IPS-20b (cell line): ENCODE measurements around the gene CAMK2N2.

Experiments used
- H3K27ac ChIP-seq: one replicate; pipeline ENCODE4 v1.5.1; 2013; ENCODE audit warnings: low read length
- H3K27me3 ChIP-seq: 2 replicates; pipeline ENCODE4 v1.6.1; 2013; ENCODE audit warnings: mild to moderate bottlenecking, low read length, inconsistent platforms; ENCODE audit not compliant: insufficient read depth
- H3K36me3 ChIP-seq: 2 replicates; pipeline ENCODE4 v1.6.1; 2013; ENCODE audit warnings: low read depth, mild to moderate bottlenecking, inconsistent platforms, low read length, moderate library complexity; ENCODE audit not compliant: insufficient read depth
- H3K4me1 ChIP-seq: 2 replicates; pipeline ENCODE4 v1.6.1; 2013; ENCODE audit warnings: mild to moderate bottlenecking, control low read depth, inconsistent platforms, low read length, moderate library complexity; ENCODE audit not compliant: insufficient read depth
- H3K4me3 ChIP-seq: 2 replicates; pipeline ENCODE4 v1.5.1; 2013; ENCODE audit warnings: mild to moderate bottlenecking, low read length, inconsistent platforms
- H3K9ac ChIP-seq: 2 replicates; pipeline ENCODE4 v1.6.1; 2013; ENCODE audit warnings: low read depth, mild to moderate bottlenecking, inconsistent platforms, low read length, moderate library complexity
- H3K9me3 ChIP-seq: 2 replicates; pipeline ENCODE4 v1.6.1; 2013; ENCODE audit warnings: mild to moderate bottlenecking, low read depth, low read length, inconsistent platforms; ENCODE audit not compliant: insufficient read depth

Gene CAMK2N2

GRCh38 chr3:184262764-184263179 lies 1.4 kb upstream of the CAMK2N2 start:
- peaks cover 64% of the 10 kb centered on the region for H3K27me3 ChIP-seq
- H3K4me3 ChIP-seq: peak overlapping the region; percentile 83
- no peaks in the 10 kb centered on the region; the same call in 1 of the 2 replicates for H3K4me1 ChIP-seq
- H3K9me3 ChIP-seq: no peaks in the 10 kb centered on the region
- no peaks in the 10 kb centered on the region for H3K36me3 ChIP-seq
- no peak overlapping the region for H3K9ac ChIP-seq
- H3K27ac ChIP-seq: no peak overlapping the region

GRCh38 chr3:184261854-184262763 lies 756 bp upstream of the CAMK2N2 start:
- H3K4me3 ChIP-seq: peak overlapping the region; percentile 83
- no peaks in the 10 kb centered on the region for H3K36me3 ChIP-seq
- H3K9ac ChIP-seq: peak overlapping the region; percentile 66; the same call in 1 of the 2 replicates
- H3K27ac ChIP-seq: no peak overlapping the region
- H3K4me1 ChIP-seq: no peaks in the 10 kb centered on the region; the same call in 1 of the 2 replicates
- H3K27me3 ChIP-seq: peaks cover 71% of the 10 kb centered on the region
- no peaks in the 10 kb centered on the region for H3K9me3 ChIP-seq

GRCh38 chr3:184260724-184261269 lies 556 bp downstream of the CAMK2N2 start:
- peaks cover 71% of the 10 kb centered on the region for H3K27me3 ChIP-seq
- no peak overlapping the region for H3K27ac ChIP-seq
- no peaks in the 10 kb centered on the region for H3K36me3 ChIP-seq
- H3K4me3 ChIP-seq: peak overlapping the region; percentile 64
- H3K9me3 ChIP-seq: no peaks in the 10 kb centered on the region
- peak overlapping the region; percentile 21; the same call in 1 of the 2 replicates for H3K9ac ChIP-seq
- H3K4me1 ChIP-seq: no peaks in the 10 kb centered on the region; the same call in 1 of the 2 replicates

GRCh38 chr3:184259878-184260723 lies 1.3 kb downstream of the CAMK2N2 start:
- no peaks in the 10 kb centered on the region for H3K9me3 ChIP-seq
- H3K27ac ChIP-seq: no peak overlapping the region
- H3K4me3 ChIP-seq: peak overlapping the region; percentile 64
- peaks cover 70% of the 10 kb centered on the region for H3K27me3 ChIP-seq
- H3K36me3 ChIP-seq: no peaks in the 10 kb centered on the region
- H3K4me1 ChIP-seq: no peaks in the 10 kb centered on the region; the same call in 1 of the 2 replicates
- no peak overlapping the region; the same call in 1 of the 2 replicates for H3K9ac ChIP-seq

GRCh38 chr3:184259396-184259877 lies 1.9 kb downstream of the CAMK2N2 start:
- H3K27ac ChIP-seq: no peak overlapping the region
- peak overlapping the region; percentile 45; the same call in 1 of the 2 replicates for H3K4me3 ChIP-seq

GRCh38 chr3:184258926-184259325 lies 2.4 kb downstream of the CAMK2N2 start:
- Histone ChIP-seq H3K4me3 (no peak overlapping the region), H3K27me3 (peaks cover 61% of the 10 kb centered on the region), H3K9ac (no peak overlapping the region), H3K27ac (no peak overlapping the region), H3K4me1 (no peaks in the 10 kb centered on the region; the same call in 1 of the 2 replicates), H3K36me3 (no peaks in the 10 kb centered on the region), H3K9me3 (no peaks in the 10 kb centered on the region)

More at GRCh38 chr3:184259396-184259877, 1.9 kb downstream of the CAMK2N2 start:
- Histone ChIP-seq H3K9me3 (no peaks in the 10 kb centered on the region), H3K9ac (no peak overlapping the region), H3K36me3 (no peaks in the 10 kb centered on the region), H3K4me1 (no peaks in the 10 kb centered on the region; the same call in 1 of the 2 replicates), H3K27me3 (peaks cover 63% of the 10 kb centered on the region)

- Histone ChIP-seq H3K27me3 (peaks cover 46% of the 10 kb centered on the region), H3K27ac (no peak overlapping the region), H3K4me1 (no peaks in the 10 kb centered on the region; the same call in 1 of the 2 replicates), H3K9ac (no peak overlapping the region), H3K36me3 (no peaks in the 10 kb centered on the region), H3K4me3 (no peak overlapping the region), H3K9me3 (no peaks in the 10 kb centered on the region)
These were observed 4.1 kb downstream of the CAMK2N2 start for GRCh38 chr3:184257083-184257915.

GRCh38 chr3:184255291-184256039 lies 5.9 kb downstream of the CAMK2N2 start:
- Histone ChIP-seq H3K9me3 (no peaks in the 10 kb centered on the region), H3K4me1 (no peaks in the 10 kb centered on the region), H3K36me3 (no peaks in the 10 kb centered on the region), H3K4me3 (no peak overlapping the region), H3K27ac (no peak overlapping the region), H3K27me3 (peaks cover 31% of the 10 kb centered on the region), H3K9ac (no peak overlapping the region)

GRCh38 chr3:184250167-184250828 lies 11.1 kb downstream of the CAMK2N2 start:
- no peaks in the 10 kb centered on the region for H3K9me3 ChIP-seq
- peak overlapping the region; percentile 99 for H3K4me3 ChIP-seq
- no peak overlapping the region for H3K27ac ChIP-seq
- H3K4me1 ChIP-seq: no peaks in the 10 kb centered on the region
- H3K9ac ChIP-seq: peak overlapping the region; percentile 91; the same call in 1 of the 2 replicates
- H3K27me3 ChIP-seq: no peaks in the 10 kb centered on the region
- peaks cover 4% of the 10 kb centered on the region for H3K36me3 ChIP-seq
